PC-9 (cell line): ENCODE data around the gene DNAH6. TPM values are rescaled to one million over a fixed set of nuclear protein-coding genes. Genes with fewer than 3 reads are reported as not detected.

ENCODE experiments used
- BruUV-seq: library from RNA; stranded (reverse); fragments of 400-500 nt; replicated peaks from 2 replicates; lab custom pipeline; 2021; lab: Mats Ljungman, UMichigan
- CTCF ChIA-PET: fragments of 300-600 bp; sonication (Branson Sonifier 250); formaldehyde crosslinking; loops from one replicate; lab custom pipeline; 2022; ENCODE audit warnings: antibody characterized with exemption; lab: Charles Lee
- POLR2A ChIA-PET: fragments of 300-600 bp; sonication (Branson Sonifier 250); formaldehyde crosslinking; loops from one replicate; lab custom pipeline; 2022; ENCODE audit warnings: antibody characterized with exemption; ENCODE audit not compliant: unreplicated experiment; lab: Charles Lee
- DNase-seq, 2 experiments: peaks; one replicate each; pipeline versions ENCODE4 v3.0.0 to v3.0.0-alpha.2; 2015 to 2022; ENCODE audit warnings: mixed read lengths in 1 of 2
- H2AFZ ChIP-seq: fragments of 200-600 bp; sonication (generic); 2 replicates; pipeline ENCODE4 v1.8.1; 2017; ENCODE audit warnings: antibody characterized with exemption
- H3F3A ChIP-seq: fragments of 200-600 bp; sonication (generic); 2 replicates; pipeline ENCODE4 v1.8.1; 2017; ENCODE audit warnings: antibody characterized with exemption, mild to moderate bottlenecking, low read depth; ENCODE audit not compliant: insufficient read depth
- H3K27ac ChIP-seq: fragments of 200-600 bp; sonication (generic); 2 replicates; pipeline ENCODE4 v1.6.1; 2016; ENCODE audit warnings: mixed run types
- H3K27me3 ChIP-seq: fragments of 200-600 bp; sonication (generic); 2 replicates; pipeline ENCODE4 v1.6.1; 2016; ENCODE audit warnings: low read depth, mixed run types; ENCODE audit not compliant: insufficient read depth
- H3K36me3 ChIP-seq: fragments of 200-600 bp; sonication (generic); 2 replicates; pipeline ENCODE4 v1.6.1; 2016; ENCODE audit warnings: low read depth, mixed run types
- H3K4me1 ChIP-seq: fragments of 200-600 bp; sonication (generic); replicated peaks from 2 replicates; pipeline ENCODE4 v1.6.1; 2016; ENCODE audit warnings: mixed run types; ENCODE audit not compliant: insufficient read depth
- H3K4me2 ChIP-seq: fragments of 200-600 bp; sonication (generic); 2 replicates; pipeline ENCODE4 v1.6.1; 2017; ENCODE audit warnings: mixed run types
- H3K4me3 ChIP-seq: fragments of 200-600 bp; sonication (generic); 2 replicates; pipeline ENCODE4 v1.6.1; 2016; ENCODE audit warnings: mixed run types
- H3K79me2 ChIP-seq: fragments of 200-600 bp; sonication (generic); 2 replicates; pipeline ENCODE4 v1.6.1; 2017; ENCODE audit warnings: low read depth, mixed run types
- H3K9me2 ChIP-seq: fragments of 200-600 bp; sonication (generic); 2 replicates; pipeline ENCODE4 v1.8.1; 2017; ENCODE audit warnings: mild to moderate bottlenecking; ENCODE audit not compliant: insufficient read depth
- H3K9me3 ChIP-seq: fragments of 200-600 bp; sonication (generic); 2 replicates; pipeline ENCODE4 v1.8.1; 2016; ENCODE audit warnings: low read depth; ENCODE audit not compliant: insufficient read depth
- H4K20me1 ChIP-seq: fragments of 200-600 bp; sonication (generic); 2 replicates; pipeline ENCODE4 v1.8.1; 2017; ENCODE audit not compliant: insufficient read depth
- EZH2 ChIP-seq: fragments of 200-600 bp; sonication (generic); IDR thresholded peaks from 2 replicates; pipeline ENCODE4 v1.8.0; 2017; ENCODE audit warnings: antibody characterized with exemption, low read depth
- intact Hi-C: fragments of 100-400 bp; cut with micrococcal nuclease; formaldehyde crosslinking; loops from one replicate; pipeline ENCODE4 v1.10.0; 2022; ENCODE audit not compliant: unreplicated experiment
- total RNA-seq: library from RNA; stranded (reverse); gene quantifications from 2 replicates; pipeline ENCODE4 v1.2.3, GENCODE V29; 2021
- TF ChIP-seq, protein P1 (sequence below): fragments of 200-600 bp; sonication (generic); conservative IDR thresholded peaks from 2 replicates; pipeline ENCODE4 v1.6.1; 2017; ENCODE audit warnings: mixed run types, antibody characterized with exemption, mild to moderate bottlenecking, moderate library complexity

DNAH6 gene
- total RNA-seq, 1 experiment from 2014 or later = not detected

DNA sequence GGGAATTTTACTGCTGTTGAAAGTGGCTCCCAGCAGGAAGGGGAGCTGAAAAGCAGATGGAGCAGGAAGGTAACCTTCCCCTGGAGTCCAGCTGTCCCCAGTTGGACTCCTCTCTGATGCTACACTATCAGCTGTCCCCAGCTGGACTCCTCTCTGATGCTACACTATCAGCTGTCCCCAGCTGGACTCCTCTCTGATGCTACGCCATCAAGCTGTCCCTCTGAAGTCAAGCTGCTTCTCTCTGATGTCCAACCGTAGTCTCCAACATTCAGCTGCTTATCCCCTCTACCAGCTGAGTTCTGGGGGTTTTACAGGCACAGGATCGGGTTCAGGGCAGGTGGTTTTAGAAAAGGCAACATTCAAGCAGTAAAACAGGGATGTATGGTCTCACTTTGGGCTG lies 37.4 kb upstream of the DNAH6 start:
- no peak overlapping the region for H3K4me3 ChIP-seq
- TF ChIP-seq EZH2 = no peak
- TF ChIP-seq, protein P1, sequence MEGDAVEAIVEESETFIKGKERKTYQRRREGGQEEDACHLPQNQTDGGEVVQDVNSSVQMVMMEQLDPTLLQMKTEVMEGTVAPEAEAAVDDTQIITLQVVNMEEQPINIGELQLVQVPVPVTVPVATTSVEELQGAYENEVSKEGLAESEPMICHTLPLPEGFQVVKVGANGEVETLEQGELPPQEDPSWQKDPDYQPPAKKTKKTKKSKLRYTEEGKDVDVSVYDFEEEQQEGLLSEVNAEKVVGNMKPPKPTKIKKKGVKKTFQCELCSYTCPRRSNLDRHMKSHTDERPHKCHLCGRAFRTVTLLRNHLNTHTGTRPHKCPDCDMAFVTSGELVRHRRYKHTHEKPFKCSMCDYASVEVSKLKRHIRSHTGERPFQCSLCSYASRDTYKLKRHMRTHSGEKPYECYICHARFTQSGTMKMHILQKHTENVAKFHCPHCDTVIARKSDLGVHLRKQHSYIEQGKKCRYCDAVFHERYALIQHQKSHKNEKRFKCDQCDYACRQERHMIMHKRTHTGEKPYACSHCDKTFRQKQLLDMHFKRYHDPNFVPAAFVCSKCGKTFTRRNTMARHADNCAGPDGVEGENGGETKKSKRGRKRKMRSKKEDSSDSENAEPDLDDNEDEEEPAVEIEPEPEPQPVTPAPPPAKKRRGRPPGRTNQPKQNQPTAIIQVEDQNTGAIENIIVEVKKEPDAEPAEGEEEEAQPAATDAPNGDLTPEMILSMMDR = no peak
- ChIA-PET POLR2A (no interaction called here), CTCF (no interaction called here)
- H3K79me2 ChIP-seq = no peaks in the 10 kb centered on the region
- no peak for DNase-seq
- no peaks in the 10 kb centered on the region for H3K27me3 ChIP-seq
- H3K4me1 ChIP-seq = peaks cover 7% of the 10 kb centered on the region
- no peak overlapping the region for H3K27ac ChIP-seq
- H3K4me2 ChIP-seq = no peak overlapping the region
- no peaks in the 10 kb centered on the region for H3K9me2 ChIP-seq
- H3K9me3 ChIP-seq = no peaks in the 10 kb centered on the region
- intact Hi-C loops = no loop called here
- BruUV-seq = no TSS peak
- H3K36me3 ChIP-seq = no peaks in the 10 kb centered on the region
- H2AFZ ChIP-seq = no peak overlapping the region
- H4K20me1 ChIP-seq = no peaks in the 10 kb centered on the region
- H3F3A ChIP-seq = peaks cover 4% of the 10 kb centered on the region; the same call in 1 of the 2 replicates

DNA sequence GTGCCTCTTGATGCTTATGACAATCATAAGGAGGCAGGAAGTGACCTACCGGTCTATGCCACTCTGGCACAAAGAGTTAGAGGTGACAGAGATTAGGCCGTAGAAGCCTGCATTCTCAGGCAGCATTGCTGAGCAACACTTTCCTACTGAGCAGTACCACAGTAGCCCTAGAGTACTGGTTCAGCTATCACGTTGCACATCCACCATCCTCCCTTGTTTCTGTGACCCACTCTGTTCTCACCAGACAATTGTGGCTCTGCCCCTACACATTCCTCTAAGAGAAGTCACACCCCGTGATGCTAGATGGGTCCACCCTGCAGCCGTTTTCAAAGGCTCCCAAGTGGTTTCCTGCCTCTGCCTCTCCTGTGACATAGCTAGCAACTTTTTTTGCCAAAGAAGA lies 34.6 kb upstream of the DNAH6 start:
- Histone ChIP-seq H3F3A (no peaks in the 10 kb centered on the region), H2AFZ (no peak overlapping the region), H3K27me3 (no peaks in the 10 kb centered on the region), H4K20me1 (no peaks in the 10 kb centered on the region), H3K9me2 (no peaks in the 10 kb centered on the region), H3K27ac (no peak overlapping the region), H3K36me3 (no peaks in the 10 kb centered on the region), H3K79me2 (no peaks in the 10 kb centered on the region), H3K9me3 (no peaks in the 10 kb centered on the region), H3K4me3 (no peak overlapping the region), H3K4me1 (no peaks in the 10 kb centered on the region), H3K4me2 (no peak overlapping the region)
- TF ChIP-seq, protein P1 = no peak
- no peak for TF ChIP-seq EZH2
- no peak for DNase-seq
- CTCF ChIA-PET = no interaction called here
- BruUV-seq = no TSS peak
- intact Hi-C loops = no loop called here
- POLR2A ChIA-PET = no interaction called here

GRCh38 chr2:84482603-84483002 lies 33.7 kb upstream of the DNAH6 start:
- Histone ChIP-seq H3K27ac (no peak overlapping the region), H3K9me2 (no peaks in the 10 kb centered on the region), H3K36me3 (no peaks in the 10 kb centered on the region), H3K9me3 (no peaks in the 10 kb centered on the region), H3K4me1 (no peaks in the 10 kb centered on the region), H2AFZ (no peak overlapping the region), H3K4me2 (no peak overlapping the region), H4K20me1 (no peaks in the 10 kb centered on the region), H3F3A (no peaks in the 10 kb centered on the region), H3K79me2 (no peaks in the 10 kb centered on the region), H3K27me3 (no peaks in the 10 kb centered on the region), H3K4me3 (no peak overlapping the region)
- DNase-seq = no peak
- ChIA-PET CTCF (no interaction called here), POLR2A (no interaction called here)
- intact Hi-C loops = no loop called here
- no TSS peak for BruUV-seq
- TF ChIP-seq EZH2 = no peak
- TF ChIP-seq, protein P1 = no peak
